Mesothelial cell of epicardium (in vitro differentiated cells): ENCODE data around the gene PIANP. TPM values are rescaled to one million over a fixed set of nuclear protein-coding genes. Genes with fewer than 3 reads are reported as not detected.
"Not testable (repeated sequence)": the region's sequence is repeated elsewhere in the genome, so short reads cannot be mapped to it uniquely, and the experiment has no call there.

Experiments used
- DNase-seq, 2 experiments: peaks; one replicate each; pipeline ENCODE4 v3.0.0; 2021; ENCODE audit warnings: low spot score in 2 of 2; ENCODE audit not compliant: unreplicated experiment in 2 of 2
- H3K27ac Mint-ChIP-seq: 2 replicates; pipeline ENCODE4 v1.8.0; 2021; ENCODE audit warnings: mixed read lengths
- H3K27me3 Mint-ChIP-seq: 2 replicates; pipeline ENCODE4 v1.8.0; 2021; ENCODE audit warnings: low read depth, mixed read lengths
- H3K36me3 Mint-ChIP-seq: 2 replicates; pipeline ENCODE4 v1.8.0; 2021; ENCODE audit warnings: mixed read lengths
- H3K4me1 Mint-ChIP-seq: 2 replicates; pipeline ENCODE4 v1.8.0; 2021; ENCODE audit warnings: mixed read lengths
- H3K4me3 Mint-ChIP-seq: 2 replicates; pipeline ENCODE4 v1.8.0; 2021; ENCODE audit warnings: mild to moderate bottlenecking, moderate library complexity, mixed read lengths
- H3K9me3 Mint-ChIP-seq: 2 replicates; pipeline ENCODE4 v1.8.0; 2021; ENCODE audit warnings: mixed read lengths
- total RNA-seq: library from RNA; stranded (reverse); gene quantifications from 3 replicates; pipeline ENCODE4 v1.2.1, GENCODE V29; 2021
- TF ChIP-seq, protein P1 (sequence below): fragments of 200-600 bp; sonication (generic); IDR thresholded peaks from one replicate; pipeline ENCODE4 v1.5.0; 2021; ENCODE audit warnings: antibody characterized with exemption; ENCODE audit not compliant: unreplicated experiment

PIANP gene
- total RNA-seq, 1 donor from 2014 or later: 3.9 TPM

DNA sequence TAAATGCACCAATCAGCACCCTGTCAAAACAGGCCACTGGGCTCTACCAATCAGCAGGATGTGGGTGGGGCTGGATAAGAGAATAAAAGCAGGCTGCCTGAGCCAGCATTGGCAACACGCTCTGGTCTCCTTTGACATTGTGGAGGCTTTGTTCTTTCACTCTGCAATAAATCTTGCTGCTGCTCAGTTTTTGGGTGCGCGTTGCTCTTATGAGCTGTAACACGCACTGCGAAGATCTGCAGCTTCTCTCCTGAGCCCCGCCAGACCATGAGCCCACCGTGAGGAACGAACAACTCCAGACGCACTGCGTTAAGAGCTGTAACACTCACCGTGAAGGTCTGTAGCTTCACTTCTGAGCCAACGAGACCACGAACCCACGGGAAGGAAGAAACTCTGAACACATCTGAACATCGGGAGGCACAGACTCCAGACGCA lies 8.4 kb upstream of the PIANP start:
- TF ChIP-seq, protein P1, sequence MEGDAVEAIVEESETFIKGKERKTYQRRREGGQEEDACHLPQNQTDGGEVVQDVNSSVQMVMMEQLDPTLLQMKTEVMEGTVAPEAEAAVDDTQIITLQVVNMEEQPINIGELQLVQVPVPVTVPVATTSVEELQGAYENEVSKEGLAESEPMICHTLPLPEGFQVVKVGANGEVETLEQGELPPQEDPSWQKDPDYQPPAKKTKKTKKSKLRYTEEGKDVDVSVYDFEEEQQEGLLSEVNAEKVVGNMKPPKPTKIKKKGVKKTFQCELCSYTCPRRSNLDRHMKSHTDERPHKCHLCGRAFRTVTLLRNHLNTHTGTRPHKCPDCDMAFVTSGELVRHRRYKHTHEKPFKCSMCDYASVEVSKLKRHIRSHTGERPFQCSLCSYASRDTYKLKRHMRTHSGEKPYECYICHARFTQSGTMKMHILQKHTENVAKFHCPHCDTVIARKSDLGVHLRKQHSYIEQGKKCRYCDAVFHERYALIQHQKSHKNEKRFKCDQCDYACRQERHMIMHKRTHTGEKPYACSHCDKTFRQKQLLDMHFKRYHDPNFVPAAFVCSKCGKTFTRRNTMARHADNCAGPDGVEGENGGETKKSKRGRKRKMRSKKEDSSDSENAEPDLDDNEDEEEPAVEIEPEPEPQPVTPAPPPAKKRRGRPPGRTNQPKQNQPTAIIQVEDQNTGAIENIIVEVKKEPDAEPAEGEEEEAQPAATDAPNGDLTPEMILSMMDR: no peak
- H3K4me1 Mint-ChIP-seq: no peaks in the 10 kb centered on the region
- DNase-seq: no peak
- peaks cover 16% of the 10 kb centered on the region for H3K27me3 Mint-ChIP-seq
- no peak overlapping the region for H3K4me3 Mint-ChIP-seq
- no peak overlapping the region for H3K27ac Mint-ChIP-seq
- H3K36me3 Mint-ChIP-seq: no peaks in the 10 kb centered on the region
- no peaks in the 10 kb centered on the region for H3K9me3 Mint-ChIP-seq

GRCh38 chr12:6708351-6708750 lies 7.7 kb upstream of the PIANP start:
- not testable (repeated sequence) for H3K27ac Mint-ChIP-seq, H3K4me1 Mint-ChIP-seq, H3K9me3 Mint-ChIP-seq, DNase-seq, H3K36me3 Mint-ChIP-seq, H3K4me3 Mint-ChIP-seq
- H3K27me3 Mint-ChIP-seq: peaks cover 23% of the 10 kb centered on the region

DNA sequence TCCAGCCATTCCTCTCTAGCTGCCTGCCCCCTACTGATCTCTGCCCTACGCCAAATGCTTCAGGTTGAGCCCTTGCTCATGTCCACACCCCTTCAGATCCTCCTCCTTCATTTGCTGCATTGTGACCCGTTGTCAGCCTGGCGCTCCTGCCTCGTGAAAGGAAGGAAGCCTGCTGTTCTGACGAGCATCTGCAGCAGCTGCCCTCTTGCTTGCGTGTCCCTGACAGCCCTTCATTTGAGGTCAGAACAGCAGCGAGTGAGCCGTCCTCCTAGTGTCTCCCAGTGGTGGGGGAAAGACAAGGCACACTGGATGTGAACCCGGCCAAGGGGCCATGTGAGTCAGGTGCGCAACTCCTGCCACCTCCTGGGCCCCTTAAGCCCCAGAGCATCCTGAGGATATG lies 3.0 kb upstream of the PIANP start:
- DNase-seq: no peak
- no peaks in the 10 kb centered on the region for H3K36me3 Mint-ChIP-seq
- TF ChIP-seq, protein P1: no peak
- peaks cover 17% of the 10 kb centered on the region for H3K4me1 Mint-ChIP-seq
- H3K27me3 Mint-ChIP-seq: peaks cover 65% of the 10 kb centered on the region
- no peaks in the 10 kb centered on the region for H3K9me3 Mint-ChIP-seq
- H3K4me3 Mint-ChIP-seq: no peak overlapping the region
- no peak overlapping the region for H3K27ac Mint-ChIP-seq

DNA sequence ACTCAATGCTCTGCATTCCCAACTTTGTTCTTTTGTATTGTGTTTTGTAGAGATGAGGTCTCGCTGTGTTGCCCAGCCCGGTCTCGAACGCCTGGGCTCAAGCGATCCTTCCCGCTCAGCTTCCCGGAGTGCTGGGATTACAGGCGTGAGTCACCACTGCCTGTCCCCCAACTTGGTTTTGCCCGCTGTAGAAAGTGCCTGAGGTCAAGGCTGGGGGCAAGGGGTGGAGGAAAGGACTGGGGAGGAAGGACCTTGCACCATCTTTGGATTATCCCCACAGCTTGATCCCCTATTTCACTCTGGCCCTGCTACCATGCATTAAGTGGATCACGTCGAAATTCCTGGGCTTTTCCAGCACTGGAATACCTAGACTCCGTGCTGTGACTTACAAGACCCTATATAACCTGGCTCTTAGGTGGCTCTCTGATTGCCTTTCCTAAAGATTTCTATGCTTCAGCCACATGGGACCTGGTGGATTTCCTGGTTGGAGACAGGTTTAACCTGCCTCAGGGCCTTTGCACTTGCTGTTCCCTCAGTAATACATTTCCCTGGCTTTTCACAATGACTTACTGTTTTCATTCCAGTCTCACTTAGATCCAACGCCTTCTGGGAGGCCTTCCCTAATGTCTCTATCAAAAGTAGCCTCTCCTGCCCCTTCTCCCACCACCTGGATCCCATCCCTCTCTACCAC lies 608 bp upstream of the PIANP start:
- TF ChIP-seq, protein P1: no peak
- no peaks in the 10 kb centered on the region for H3K9me3 Mint-ChIP-seq
- H3K27me3 Mint-ChIP-seq: peaks cover 85% of the 10 kb centered on the region
- H3K4me1 Mint-ChIP-seq: peaks cover 17% of the 10 kb centered on the region
- H3K36me3 Mint-ChIP-seq: no peaks in the 10 kb centered on the region
- no peak overlapping the region for H3K27ac Mint-ChIP-seq
- DNase-seq: no peak
- peak overlapping the region; percentile 75 for H3K4me3 Mint-ChIP-seq

DNA sequence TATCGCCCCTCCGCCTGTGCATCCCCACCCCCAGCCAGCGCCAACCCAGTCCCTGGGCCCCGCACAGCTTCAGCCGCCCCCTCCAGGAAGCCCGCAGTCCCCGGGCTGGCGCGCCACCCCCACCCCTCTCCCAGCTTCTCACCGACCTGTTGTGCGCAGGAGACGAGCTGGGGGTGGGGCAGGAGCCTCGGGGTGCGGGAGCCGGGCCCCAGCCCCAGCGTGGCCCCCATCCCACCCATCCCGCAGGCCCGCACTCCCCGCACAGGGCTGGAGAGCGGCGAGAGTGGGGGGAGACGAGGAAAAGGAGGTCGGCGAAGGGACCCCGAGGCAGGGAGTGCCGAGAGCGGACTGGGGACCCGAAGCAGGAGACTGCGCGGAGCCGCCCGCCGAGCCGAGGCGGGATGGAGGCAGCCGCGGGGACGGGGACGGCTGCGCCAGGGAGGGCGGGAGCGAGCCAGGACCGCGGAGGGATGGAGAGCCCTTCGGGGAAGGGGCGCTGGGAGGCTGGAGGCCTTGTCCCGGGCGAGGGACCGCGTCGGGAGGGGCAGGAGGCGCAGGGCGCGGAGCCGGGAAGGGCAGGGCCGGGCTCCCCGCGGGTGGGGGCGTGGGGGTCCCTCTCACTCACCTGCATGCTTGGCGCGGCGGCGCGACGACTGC lies 498 bp downstream of the PIANP start:
- TF ChIP-seq, protein P1: no peak
- peak in 1 of 2 experiments; percentile 53 for DNase-seq
- no peak overlapping the region for H3K27ac Mint-ChIP-seq
- H3K4me1 Mint-ChIP-seq: peaks cover 17% of the 10 kb centered on the region
- H3K27me3 Mint-ChIP-seq: peaks cover 90% of the 10 kb centered on the region
- H3K36me3 Mint-ChIP-seq: no peaks in the 10 kb centered on the region
- peak overlapping the region; percentile 67 for H3K4me3 Mint-ChIP-seq
- H3K9me3 Mint-ChIP-seq: no peaks in the 10 kb centered on the region

- H3K9me3 Mint-ChIP-seq: no peaks in the 10 kb centered on the region
- DNase-seq: no peak
- peaks cover 89% of the 10 kb centered on the region for H3K27me3 Mint-ChIP-seq
- peak overlapping the region; percentile 67 for H3K4me3 Mint-ChIP-seq
- no peaks in the 10 kb centered on the region for H3K36me3 Mint-ChIP-seq
- peaks cover 17% of the 10 kb centered on the region for H3K4me1 Mint-ChIP-seq
- TF ChIP-seq, protein P1: no peak
- no peak overlapping the region for H3K27ac Mint-ChIP-seq
Observed at GRCh38 chr12:6699259-6699988, 1.2 kb downstream of the PIANP start.
